NB4 (cell line): ENCODE results near the gene HABP4.

ENCODE experiments used
- DNase-seq: peaks from one replicate; pipeline ENCODE4 v3.0.0; 2010; ENCODE audit warnings: low read depth
- H3K4me3 ChIP-seq: one replicate; pipeline ENCODE4 v1.5.1; 2011; ENCODE audit warnings: mild to moderate bottlenecking, low read depth, low read length, moderate library complexity
- MAX ChIP-seq: IDR thresholded peaks from 2 replicates; pipeline ENCODE4 v1.6.1; 2011; ENCODE audit warnings: low read depth, low read length
- MYC ChIP-seq: IDR thresholded peaks from 2 replicates; pipeline ENCODE4 v1.6.1; 2011; ENCODE audit warnings: low read depth, low read length
- POLR2A ChIP-seq: IDR thresholded peaks from 2 replicates; pipeline ENCODE4 v1.6.1; 2011; ENCODE audit warnings: mild to moderate bottlenecking; ENCODE audit not compliant: insufficient read length; ENCODE audit errors: extremely low read depth
- TF ChIP-seq, protein P1 (sequence below): IDR thresholded peaks from one replicate; pipeline ENCODE4 v1.5.1; 2012; ENCODE audit warnings: low read depth, low read length

The HABP4 gene

DNA sequence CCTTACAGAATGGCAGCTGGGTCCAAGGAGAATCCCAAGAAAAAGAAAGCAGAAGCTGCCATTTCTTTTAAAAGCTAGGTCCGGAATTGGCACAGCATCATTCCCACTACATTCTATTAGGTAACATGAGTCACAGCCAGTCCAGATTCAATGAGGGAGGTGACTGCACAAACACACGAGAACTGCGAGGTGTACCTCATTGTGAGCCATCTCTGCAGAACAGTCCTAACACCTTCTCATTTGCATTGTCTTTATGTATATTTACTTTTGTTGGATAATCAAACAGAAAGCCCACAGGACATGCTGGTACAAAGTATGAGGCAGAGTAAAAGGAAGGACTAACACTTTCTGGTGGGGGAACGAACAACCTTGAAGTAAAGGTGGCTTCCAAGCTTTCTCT is 14.6 kb upstream of the HABP4 start:
- no peak overlapping the region for H3K4me3 ChIP-seq
- DNase-seq = no peak
- TF ChIP-seq MAX (no peak), POLR2A (no peak), MYC (no peak)
- TF ChIP-seq, protein P1, sequence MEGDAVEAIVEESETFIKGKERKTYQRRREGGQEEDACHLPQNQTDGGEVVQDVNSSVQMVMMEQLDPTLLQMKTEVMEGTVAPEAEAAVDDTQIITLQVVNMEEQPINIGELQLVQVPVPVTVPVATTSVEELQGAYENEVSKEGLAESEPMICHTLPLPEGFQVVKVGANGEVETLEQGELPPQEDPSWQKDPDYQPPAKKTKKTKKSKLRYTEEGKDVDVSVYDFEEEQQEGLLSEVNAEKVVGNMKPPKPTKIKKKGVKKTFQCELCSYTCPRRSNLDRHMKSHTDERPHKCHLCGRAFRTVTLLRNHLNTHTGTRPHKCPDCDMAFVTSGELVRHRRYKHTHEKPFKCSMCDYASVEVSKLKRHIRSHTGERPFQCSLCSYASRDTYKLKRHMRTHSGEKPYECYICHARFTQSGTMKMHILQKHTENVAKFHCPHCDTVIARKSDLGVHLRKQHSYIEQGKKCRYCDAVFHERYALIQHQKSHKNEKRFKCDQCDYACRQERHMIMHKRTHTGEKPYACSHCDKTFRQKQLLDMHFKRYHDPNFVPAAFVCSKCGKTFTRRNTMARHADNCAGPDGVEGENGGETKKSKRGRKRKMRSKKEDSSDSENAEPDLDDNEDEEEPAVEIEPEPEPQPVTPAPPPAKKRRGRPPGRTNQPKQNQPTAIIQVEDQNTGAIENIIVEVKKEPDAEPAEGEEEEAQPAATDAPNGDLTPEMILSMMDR = no peak

DNA sequence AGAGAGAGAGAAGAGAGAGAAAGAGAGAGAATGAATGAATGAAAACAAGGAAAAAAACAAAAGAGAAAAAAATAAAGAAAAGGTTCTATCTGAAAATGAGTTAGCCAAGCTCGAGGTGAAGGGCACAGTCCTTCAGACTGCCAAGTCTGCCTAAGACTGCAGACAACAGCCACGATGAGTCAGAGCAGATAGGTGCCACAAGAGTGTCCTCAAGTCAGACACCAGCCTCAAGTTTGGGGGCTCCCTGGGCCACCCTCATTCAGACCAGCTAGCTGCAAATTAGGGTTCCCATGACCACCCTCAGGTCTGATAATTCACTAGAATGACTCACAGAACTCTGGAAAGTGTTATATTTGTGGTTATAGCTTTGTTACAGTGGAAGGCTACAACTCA is 13.9 kb upstream of the HABP4 start:
- H3K4me3 ChIP-seq = no peak overlapping the region
- TF ChIP-seq, protein P1 = no peak
- TF ChIP-seq MAX (no peak), MYC (no peak), POLR2A (no peak)
- DNase-seq = no peak

DNA sequence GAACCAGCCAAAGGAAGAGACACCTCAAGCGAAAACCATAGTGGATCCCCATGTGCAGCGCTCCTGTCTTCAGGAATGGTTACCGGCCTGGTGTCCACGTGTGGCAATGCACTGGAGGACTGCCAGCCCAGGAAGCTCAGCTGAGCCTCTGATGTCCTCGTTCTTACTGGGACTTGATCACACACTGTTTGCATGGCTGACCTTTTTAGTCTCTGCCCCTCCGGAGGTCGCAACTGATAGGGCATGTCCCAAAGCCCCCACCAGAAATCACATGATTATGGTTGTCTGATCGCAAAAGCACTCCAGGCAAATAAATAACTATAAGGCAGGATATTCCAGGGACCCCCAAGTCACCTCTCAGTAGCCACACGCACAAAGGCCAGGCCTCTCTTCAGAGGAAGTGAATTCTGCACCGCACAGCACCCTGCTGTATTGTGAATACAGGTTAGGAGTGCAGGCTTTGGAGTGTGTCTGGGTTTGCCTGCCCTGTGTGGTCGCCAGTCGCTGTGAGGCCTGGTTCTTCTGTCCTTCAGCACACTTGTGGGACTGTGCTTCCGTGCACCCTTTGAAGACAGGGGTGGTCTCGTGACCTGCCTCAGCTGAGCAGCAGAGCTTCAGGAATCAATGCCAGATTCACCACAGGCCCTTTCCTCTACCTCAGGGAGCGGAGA is 13.4 kb upstream of the HABP4 start:
- TF ChIP-seq MYC (no peak), MAX (no peak), POLR2A (no peak)
- TF ChIP-seq, protein P1 = no peak
- no peak overlapping the region for H3K4me3 ChIP-seq
- DNase-seq = no peak

DNA sequence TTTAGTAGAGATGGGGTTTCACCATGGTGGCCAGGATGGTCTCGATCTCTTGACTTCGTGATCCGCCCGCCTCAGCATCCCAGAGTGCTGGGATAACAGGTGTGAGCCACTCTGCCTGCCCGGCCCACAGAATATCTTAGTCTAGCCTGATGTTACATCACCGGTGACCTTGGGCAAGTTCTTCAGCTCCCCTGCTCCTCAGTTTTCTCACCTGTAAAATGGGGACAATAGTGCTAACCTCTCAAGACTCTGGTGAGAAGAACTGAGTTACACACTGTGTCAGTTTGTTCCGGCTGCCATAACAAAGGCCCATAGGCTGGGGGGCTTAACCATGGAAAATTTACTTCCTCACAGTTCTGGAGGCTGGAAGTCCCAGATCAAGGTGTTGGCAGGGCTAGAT is 12.5 kb upstream of the HABP4 start:
- H3K4me3 ChIP-seq = no peak overlapping the region
- DNase-seq = no peak
- TF ChIP-seq MYC (no peak), MAX (no peak), POLR2A (no peak)
- TF ChIP-seq, protein P1 = no peak

DNA sequence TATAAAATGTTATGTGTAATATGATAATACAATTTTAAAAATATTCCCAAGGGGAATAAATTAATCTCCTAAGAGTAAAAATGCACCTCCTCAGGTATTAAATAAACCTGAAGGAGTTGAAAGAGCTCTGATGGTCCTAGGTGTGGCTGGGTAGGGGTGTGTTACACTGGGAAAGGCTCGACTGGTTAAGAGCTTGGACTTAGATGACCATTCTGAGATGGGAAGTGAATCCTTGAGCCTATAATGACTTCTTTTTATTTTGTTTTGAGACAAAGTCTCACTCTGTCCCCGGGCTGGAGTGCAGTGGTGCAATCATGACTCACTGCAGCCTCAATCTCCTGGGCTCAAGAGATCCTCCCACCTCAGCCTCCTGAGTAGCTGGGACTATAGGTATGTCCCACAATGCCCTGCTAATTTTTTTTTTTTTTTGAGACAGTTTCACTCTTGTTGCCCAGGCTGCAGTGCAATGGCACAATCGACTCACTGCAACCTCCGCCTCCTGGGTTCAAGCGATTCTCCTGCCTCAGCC is 9.2 kb upstream of the HABP4 start:
- no peak for DNase-seq
- H3K4me3 ChIP-seq = no peak overlapping the region
- no peak for TF ChIP-seq POLR2A
- no peak for TF ChIP-seq MAX
- TF ChIP-seq, protein P1 = no peak
- no peak for TF ChIP-seq MYC
